ENCODE data around the gene GALNTL6.

GRCh38 chr4:171920901-171921300 is 107.7 kb downstream of the GALNTL6 start:
- TF ChIP-seq CTCF (IDR thresholded peaks at IDR 0.05; ENCODE audit: insufficient read depth, low read depth, low read length) (no peak), EZH2 (IDR thresholded peaks at IDR 0.05; ENCODE audit: insufficient read depth, low read length) (no peak)
